Suppressor macrophage treated with lipopolysaccharide for 4 hours (primary cell): Measurements from ENCODE around the gene IL36B.

Source experiments
- DNase-seq: peaks from one replicate; pipeline ENCODE4 v3.0.0-alpha.2; 2020

Gene IL36B

GRCh38 chr2:113005030-113005509 is 47.6 kb downstream of the IL36B start, which contains the start of gene IL36A:
Gene IL36A (plus strand): TSS chr2:113005459. CDS start chr2:113005872, 413 bp downstream.
- no peak for DNase-seq

- no peak for DNase-seq
These were observed 50.0 kb downstream of the IL36B start for GRCh38 chr2:113002677-113003076.

- no peak for DNase-seq
These were observed 52.2 kb downstream of the IL36B start for GRCh38 chr2:113000436-113000835.

DNA sequence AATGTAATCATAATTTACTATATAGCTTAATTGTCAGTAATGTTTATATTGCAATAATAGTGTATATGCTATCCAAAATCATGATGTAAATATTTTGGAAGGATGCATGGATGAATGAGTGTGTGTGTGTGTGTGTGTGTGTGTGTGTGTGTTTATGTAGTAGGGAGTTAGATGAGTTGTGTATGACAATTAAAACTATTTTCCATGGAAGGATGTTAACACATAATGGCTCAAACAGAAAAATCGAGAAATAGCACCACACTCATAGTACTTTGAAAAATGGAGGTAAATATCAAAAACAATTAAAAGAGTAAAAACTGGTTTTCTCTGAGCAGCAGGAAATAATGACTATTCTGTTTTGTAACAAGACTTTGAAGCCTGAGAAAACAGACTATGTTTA is 55.5 kb downstream of the IL36B start:
- no peak for DNase-seq

DNA sequence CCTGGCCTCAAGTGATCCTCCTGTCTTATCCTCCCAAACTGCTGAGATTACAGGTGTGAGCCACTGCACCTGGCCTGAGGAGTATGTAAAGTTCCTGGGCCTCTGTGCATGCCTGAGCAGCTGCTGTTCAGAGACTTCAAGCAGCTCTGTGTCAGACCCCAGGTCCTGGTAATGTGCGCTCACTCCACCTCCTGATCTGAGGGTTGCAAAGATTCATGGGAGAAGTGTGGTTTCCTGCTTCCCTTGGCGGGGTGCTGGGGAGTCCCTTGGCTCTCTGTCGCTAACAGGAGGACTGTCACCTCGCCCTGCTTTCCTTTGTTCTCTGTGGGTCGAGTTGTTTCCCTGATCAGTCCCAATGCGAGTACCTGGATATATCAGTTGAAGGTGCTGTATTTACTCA is 56.0 kb downstream of the IL36B start:
- DNase-seq = no peak

DNA sequence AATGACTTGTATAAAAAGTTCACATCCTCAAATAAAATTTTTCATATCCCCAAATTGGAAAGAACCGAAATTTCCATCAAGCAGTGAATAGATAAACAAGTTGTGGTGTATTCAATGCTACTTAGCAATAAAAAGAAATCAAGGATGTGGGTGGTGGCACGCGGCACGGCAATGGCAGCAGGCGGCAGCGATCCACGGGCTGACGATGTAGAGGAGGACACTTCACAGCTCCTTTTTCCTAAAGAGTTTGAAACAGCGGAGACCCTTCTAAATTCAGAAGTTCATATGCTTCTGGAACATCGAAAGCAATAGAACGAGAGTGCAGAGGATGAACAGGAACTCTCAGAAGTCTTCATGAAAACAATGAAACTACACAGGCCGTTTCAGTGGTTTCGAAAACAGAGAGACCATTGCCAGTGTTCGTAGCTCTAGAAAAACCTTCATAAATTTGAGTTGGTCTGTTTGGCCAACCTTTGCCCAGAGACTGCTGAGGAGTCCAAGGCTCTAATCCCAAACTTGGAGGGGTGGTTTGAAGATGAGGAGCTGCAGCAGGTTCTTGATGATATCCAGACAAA is 57.2 kb downstream of the IL36B start:
- no peak for DNase-seq

- no peak for DNase-seq
These were observed 58.0 kb downstream of the IL36B start for GRCh38 chr2:112994648-112995047.

- no peak for DNase-seq
These were observed 58.8 kb downstream of the IL36B start for GRCh38 chr2:112993831-112994230.

GRCh38 chr2:112989611-112990010 is 63.1 kb downstream of the IL36B start:
- no peak for DNase-seq

DNA sequence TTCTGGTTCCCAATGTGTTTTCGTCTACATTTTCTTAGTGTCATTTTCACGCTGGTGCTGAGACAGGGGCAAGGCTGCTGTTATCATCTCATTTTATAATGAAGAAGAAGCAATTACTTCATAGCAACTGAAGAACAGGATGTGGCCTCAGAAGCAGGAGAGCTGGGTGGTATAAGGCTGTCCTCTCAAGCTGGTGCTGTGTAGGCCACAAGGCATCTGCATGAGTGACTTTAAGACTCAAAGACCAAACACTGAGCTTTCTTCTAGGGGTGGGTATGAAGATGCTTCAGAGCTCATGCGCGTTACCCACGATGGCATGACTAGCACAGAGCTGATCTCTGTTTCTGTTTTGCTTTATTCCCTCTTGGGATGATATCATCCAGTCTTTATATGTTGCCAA is 67.6 kb downstream of the IL36B start:
- DNase-seq = peak; percentile 22

DNA sequence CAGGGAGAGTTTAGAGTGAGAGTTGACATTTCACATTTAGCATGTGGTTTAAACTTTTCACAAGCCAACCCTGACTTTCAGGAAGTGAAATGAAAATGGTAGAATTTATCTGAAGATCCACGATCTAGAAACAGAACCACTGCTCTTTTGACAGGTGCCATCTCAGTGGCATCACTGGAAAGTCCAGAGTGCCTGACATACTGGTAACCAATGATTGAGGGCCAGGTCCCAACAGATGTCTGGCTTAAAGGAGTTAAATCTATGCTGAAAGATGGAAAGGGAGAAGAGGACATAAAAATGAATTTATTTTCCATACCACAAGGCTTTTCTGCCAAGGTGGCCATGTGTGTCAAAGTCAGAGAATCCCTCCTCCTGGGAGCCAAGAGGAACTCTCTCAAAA is 72.1 kb downstream of the IL36B start:
- no peak for DNase-seq

DNA sequence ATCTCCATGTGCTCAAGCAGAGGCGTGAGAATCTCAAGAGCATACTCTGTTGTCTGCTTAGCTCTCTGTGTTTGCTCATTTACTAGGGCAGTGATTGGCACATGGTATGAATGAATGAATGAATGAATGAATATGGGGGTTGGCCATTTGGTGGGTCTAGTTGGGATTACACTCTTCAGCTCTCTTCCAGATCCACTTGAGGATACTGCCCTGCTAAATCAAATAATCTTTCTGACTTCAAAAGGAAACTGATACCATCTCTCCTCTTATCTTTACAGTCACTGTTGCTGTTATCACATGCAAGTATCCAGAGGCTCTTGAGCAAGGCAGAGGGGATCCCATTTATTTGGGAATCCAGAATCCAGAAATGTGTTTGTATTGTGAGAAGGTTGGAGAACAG is 72.9 kb downstream of the IL36B start:
- no peak for DNase-seq

- peak; percentile 53 for DNase-seq
These were observed 75.1 kb downstream of the IL36B start, which contains the start of gene IL36G for GRCh38 chr2:112977559-112978056. Gene IL36G (plus strand): TSS chr2:112978006. CDS start chr2:112978639, 633 bp downstream.
